ENCODE measurements around the gene USP28. TPM values are rescaled to one million over a fixed set of nuclear protein-coding genes. Genes with fewer than 3 reads are reported as not detected.
A peak's percentile ranks its signal among the peaks of the same experiment; 100 is the strongest.
"Not testable (repeated sequence)": the region's sequence is repeated elsewhere in the genome, so short reads cannot be mapped to it uniquely, and the experiment has no call there.

The USP28 gene
- polyA plus RNA-seq, 10 donors, result 43.7 to 108 (median 76.8) TPM

- peak; percentile 24 to 32 (median 28) for DNase-seq
Measured at GRCh38 chr11:113778111-113778910, 97.1 kb downstream of the USP28 start.

DNA sequence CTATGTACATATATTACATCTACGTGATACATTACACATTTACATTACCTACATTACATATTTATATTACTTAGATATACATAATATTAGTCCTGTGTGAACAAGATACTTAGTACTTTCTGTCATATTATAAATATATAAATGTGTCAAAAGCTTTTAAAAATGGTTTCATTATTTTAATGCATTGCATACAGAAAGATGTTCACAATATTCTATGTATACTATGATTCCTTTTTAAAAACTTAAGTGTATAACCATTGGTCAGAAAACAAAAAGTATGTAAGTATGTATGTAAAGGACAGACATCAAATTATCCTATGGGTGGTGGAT is 101.2 kb downstream of the USP28 start:
- DNase-seq, result no peak

GRCh38 chr11:113773416-113774173 is 101.8 kb downstream of the USP28 start, which contains the start of gene ZW10:
ZW10 (minus strand) TSS chr11:113773692; CDS start chr11:113773666, 26 bp downstream.
- DNase-seq, result peak; percentile 98 to 99 (median 99)

GRCh38 chr11:113773092-113773415 is 102.3 kb downstream of the USP28 start:
- no peak for DNase-seq

DNA sequence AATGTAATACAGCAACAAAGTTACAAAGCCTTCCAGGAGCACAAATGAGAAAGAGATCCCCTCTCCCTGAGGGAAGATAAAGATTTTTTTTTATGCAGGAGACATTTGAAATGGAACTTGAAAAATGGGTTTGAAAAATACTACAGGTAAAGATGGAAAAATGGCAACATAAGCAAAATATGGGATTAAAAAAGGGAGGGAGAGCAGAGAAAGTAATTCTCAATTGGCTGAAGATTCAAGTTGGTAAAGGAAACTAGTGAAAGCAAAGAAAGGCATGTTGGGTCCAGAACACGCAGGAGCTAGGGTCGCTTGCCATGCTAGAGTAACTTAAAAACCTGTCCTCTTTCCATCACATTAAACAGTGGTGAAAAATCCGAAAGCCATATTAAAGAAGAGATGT is 103.4 kb downstream of the USP28 start:
- no peak for DNase-seq

GRCh38 chr11:113764527-113765219 is 110.7 kb downstream of the USP28 start:
- no peak for DNase-seq

- not testable (repeated sequence) for DNase-seq
Measured at GRCh38 chr11:113763040-113763439, 112.3 kb downstream of the USP28 start.

DNA sequence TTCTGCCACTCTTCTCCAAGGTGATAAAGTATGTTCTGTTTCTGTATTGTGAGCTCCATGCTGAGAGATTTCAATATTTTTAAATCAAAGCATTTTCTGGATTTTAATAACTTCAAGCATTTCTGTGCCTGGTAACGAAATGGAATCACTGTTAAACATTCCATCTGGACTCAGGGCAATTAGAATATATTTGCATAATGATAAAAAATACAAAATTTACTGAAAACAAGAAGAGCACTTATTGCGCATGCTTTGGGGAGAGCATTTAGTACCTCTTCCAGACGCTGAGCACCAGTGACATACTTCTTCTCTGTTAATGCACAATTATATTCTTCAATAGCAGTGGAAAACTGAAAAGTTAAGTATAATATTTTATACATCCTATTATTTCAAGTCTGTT is 115.1 kb downstream of the USP28 start:
- no peak for DNase-seq

DNA sequence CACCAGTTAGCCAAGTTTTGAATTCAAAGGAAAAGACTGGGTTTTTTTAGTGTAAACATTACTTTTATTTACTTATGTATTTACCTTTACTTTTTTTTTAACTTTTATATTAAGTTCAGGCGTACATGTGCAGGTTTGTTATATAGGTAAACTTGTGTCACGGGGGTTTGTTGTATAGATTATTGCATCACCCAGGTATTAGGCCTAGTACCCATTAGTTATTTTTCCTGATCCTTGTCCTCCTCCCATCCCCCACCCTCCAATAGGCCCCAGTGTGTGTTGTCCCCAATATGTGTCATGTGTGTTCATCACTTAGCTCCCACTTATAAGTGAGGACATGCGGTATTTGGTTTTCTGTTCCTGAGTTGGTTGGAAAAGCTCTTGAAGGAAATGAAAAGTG is 122.4 kb downstream of the USP28 start:
- no peak for DNase-seq

Other genes starting within 250 kb of the USP28 start
- 1 to 10 TPM in 4 of 10 donors, under 1 TPM in 6; 0.55 to 2.2 (median 0.89) TPM for gene TMPRSS5, start 169.3 kb downstream of the USP28 start, polyA plus RNA-seq (ENCODE audit: insufficient read length in 10 of 10)
- 10 to 100 TPM; 13.1 to 19.0 (median 15.9) TPM for gene ZW10, start 101.9 kb downstream of the USP28 start, polyA plus RNA-seq (ENCODE audit: insufficient read length in 10 of 10)
- gene CLDN25, start 95.8 kb downstream of the USP28 start, polyA plus RNA-seq (ENCODE audit: insufficient read length in 10 of 10), result under 1 TPM in 5 of 10 donors, not detected in 5; 0.17 to 0.31 (median 0.22) TPM
- gene HTR3B, start 29.2 kb upstream of the USP28 start, polyA plus RNA-seq (ENCODE audit: insufficient read length in 10 of 10), result under 1 TPM in 5 of 10 donors, not detected in 5; 0.07 to 0.16 (median 0.08) TPM
- gene HTR3A, start 99.5 kb upstream of the USP28 start, polyA plus RNA-seq (ENCODE audit: insufficient read length in 10 of 10), result under 1 TPM in 6 of 10 donors, not detected in 4; 0.08 to 0.18 (median 0.16) TPM
- gene ZBTB16, start 184.1 kb upstream of the USP28 start, polyA plus RNA-seq (ENCODE audit: insufficient read length in 10 of 10), result 10 to 100 TPM in 1 of 10 donors, 1 to 10 TPM in 9; 3.2 to 10.1 (median 5.9) TPM